Adrenal gland (tissue), 5 donors: ENCODE data around the gene ASB16.

Experiments
- CTCF ChIP-seq, 6 experiments: fragments of 450-650 bp in 4 of 6; fragments of 200-600 bp in 2 of 6; sonication (generic) in 1 of 6; IDR thresholded peaks; 1 replicate in 5 of 6; 2 replicates in 1 of 6; pipeline versions ENCODE4 v1.5.1 to v1.8.0; 2016 to 2021; ENCODE audit warnings: antibody characterized with exemption in 6 of 6, mild to moderate bottlenecking in 2 of 6, moderate library complexity in 1 of 6
- POLR2A ChIP-seq, 2 donors: fragments of 450-650 bp; IDR thresholded peaks; one replicate each; pipeline ENCODE4 v1.6.1; 2017; ENCODE audit warnings: antibody characterized with exemption in 2 of 2, mild to moderate bottlenecking in 2 of 2, moderate library complexity in 1 of 2
- donor health status: DM: no; HTN: no; CAD: no.

- no peak for TF ChIP-seq CTCF (IDR thresholded peaks at IDR 0.05)
- no peak for TF ChIP-seq POLR2A (IDR thresholded peaks at IDR 0.05)
Measured at GRCh38 chr17:44159519-44160210, 10.8 kb upstream of the ASB16 start.
